SHP77 treated with DMSO at 0.1 percent for 48 hours (cell line): Measurements from ENCODE around the gene GP1BB.
A peak's percentile ranks its signal among the peaks of the same experiment; 100 is the strongest.

Experiments
- DNase-seq: peaks from one replicate; lab custom pipeline; 2025; lab: John Stamatoyannopoulos, UW

The GP1BB gene

GRCh38 chr22:19727310-19728150, 4.2 kb downstream of the GP1BB start:
- no peak for DNase-seq

DNA sequence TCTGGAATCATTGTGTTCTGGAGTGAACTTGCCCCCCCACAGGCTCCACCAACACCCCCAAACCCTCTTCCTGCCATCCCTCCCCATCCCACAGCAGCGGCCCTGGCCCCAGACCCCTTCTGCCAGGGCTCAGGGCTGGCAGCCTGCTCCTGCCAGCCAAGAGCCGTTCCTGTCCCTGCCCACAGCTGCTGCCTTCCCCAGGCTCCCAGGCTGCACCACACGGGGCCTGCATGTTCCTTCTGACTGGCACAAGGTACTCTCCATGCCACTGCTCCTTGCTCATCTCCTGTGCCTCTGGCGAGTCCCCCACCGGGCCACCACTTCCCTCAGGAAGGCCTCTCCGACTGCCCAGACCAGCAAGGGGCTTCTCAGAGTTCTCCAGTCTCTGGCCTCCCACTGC, 4.9 kb downstream of the GP1BB start:
- DNase-seq, result no peak

DNA sequence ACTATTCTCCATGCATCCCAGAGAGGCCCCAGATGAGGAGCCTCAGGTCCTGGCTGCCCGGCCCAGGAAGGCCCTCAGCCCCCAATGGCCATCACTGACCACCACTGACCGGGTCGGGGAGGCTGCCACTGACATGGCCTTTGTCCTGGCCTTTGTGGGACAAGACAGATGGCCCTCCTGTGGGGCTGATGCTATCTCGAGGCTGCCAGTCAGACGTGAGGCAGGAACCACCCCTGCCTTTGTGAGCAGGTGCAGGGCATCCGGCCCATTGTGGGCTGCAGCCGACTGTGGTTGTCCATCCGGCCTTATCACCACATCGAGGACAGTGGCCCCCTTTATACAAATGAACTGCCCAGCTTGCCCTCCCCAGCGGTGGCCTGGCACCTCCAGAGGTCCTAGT, 5.5 kb downstream of the GP1BB start:
- DNase-seq, result no peak

GRCh38 chr22:19729507-19729906, 6.2 kb downstream of the GP1BB start:
- no peak for DNase-seq

- DNase-seq, result no peak
These were observed 6.9 kb downstream of the GP1BB start for GRCh38 chr22:19730198-19730597.

GRCh38 chr22:19730655-19731360, 7.5 kb downstream of the GP1BB start:
- DNase-seq, result peak; percentile 34

DNA sequence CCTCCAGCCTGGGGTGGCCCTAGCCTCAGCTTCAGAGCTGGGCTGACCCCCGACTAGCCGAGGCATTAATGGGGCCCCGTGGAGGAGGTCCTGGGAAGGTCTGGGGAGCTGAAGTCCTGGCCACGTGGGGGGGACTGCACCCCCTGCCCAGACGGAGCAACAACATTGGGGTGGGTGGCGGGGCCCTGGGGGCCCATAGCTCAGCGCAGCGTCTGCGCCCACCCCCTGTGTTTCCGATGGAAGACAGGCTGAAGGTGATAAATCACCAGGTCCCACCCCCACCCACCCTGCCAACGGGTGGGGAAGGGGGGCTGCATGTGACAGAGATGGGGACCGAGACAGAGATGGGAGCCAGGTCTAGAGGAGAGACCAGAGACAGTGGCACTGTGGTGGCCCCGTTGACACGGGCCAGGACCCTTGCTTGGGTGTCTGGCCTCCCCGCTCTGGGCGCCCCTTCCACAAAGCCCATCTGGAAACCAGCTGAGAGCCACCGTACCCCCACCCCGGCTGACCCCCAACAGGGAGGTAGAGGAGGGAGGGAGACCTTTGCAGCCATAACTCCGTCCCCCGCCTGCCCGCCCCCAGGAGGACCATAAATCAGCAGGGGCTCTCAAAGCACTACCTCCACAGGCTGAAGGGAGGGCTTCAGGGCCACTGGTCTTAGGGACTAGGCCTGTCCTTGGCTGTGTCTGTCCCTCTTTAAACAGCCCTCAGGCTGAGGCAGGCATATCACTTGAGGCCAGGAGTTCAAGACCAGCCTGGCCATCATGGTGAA, 8.2 kb downstream of the GP1BB start:
- no peak for DNase-seq

- no peak for DNase-seq
These were observed 9.2 kb downstream of the GP1BB start for GRCh38 chr22:19732403-19733113.

DNA sequence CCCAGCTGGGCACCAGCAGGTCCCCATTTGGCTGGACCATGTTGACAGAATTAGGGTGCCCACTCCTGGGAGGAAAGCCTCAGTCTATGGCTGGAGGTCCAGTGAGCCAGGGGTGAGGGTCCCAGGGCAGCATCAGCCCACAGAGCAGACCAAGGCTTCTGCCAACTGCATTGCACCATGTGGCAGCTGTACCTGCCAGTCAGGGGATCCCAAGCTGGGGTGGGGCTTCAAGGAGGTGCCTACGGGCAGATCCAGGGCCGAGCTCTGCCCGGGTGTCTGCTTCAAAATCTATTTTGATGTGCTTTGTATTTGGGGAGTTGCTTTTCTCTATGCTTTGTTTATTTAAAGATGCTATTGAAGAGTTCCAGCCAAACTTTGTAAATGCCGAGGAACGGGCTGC, 10.4 kb downstream of the GP1BB start:
- DNase-seq, result no peak

- no peak for DNase-seq
These were observed 10.8 kb downstream of the GP1BB start for GRCh38 chr22:19734163-19734562.

GRCh38 chr22:19734837-19735382, 11.6 kb downstream of the GP1BB start:
- no peak for DNase-seq

GRCh38 chr22:19735665-19736510, 12.5 kb downstream of the GP1BB start:
- no peak for DNase-seq

- no peak for DNase-seq
These were observed 14.7 kb downstream of the GP1BB start for GRCh38 chr22:19737846-19738663.

- no peak for DNase-seq
These were observed 15.5 kb downstream of the GP1BB start for GRCh38 chr22:19738664-19739447.

- no peak for DNase-seq
These were observed 16.1 kb downstream of the GP1BB start for GRCh38 chr22:19739448-19739895.

GRCh38 chr22:19739911-19740449, 16.6 kb downstream of the GP1BB start:
- DNase-seq, result no peak

- no peak for DNase-seq
These were observed 17.2 kb downstream of the GP1BB start for GRCh38 chr22:19740586-19740985.

- DNase-seq, result no peak
These were observed 17.7 kb downstream of the GP1BB start for GRCh38 chr22:19741053-19741452.
